T1000 (cell line): Measurements from ENCODE around the gene MTPN.

Experiments
- DNase-seq: peaks from one replicate; lab custom pipeline; 2025; ENCODE audit warnings: mixed read lengths; lab: John Stamatoyannopoulos, UW

MTPN gene

DNA sequence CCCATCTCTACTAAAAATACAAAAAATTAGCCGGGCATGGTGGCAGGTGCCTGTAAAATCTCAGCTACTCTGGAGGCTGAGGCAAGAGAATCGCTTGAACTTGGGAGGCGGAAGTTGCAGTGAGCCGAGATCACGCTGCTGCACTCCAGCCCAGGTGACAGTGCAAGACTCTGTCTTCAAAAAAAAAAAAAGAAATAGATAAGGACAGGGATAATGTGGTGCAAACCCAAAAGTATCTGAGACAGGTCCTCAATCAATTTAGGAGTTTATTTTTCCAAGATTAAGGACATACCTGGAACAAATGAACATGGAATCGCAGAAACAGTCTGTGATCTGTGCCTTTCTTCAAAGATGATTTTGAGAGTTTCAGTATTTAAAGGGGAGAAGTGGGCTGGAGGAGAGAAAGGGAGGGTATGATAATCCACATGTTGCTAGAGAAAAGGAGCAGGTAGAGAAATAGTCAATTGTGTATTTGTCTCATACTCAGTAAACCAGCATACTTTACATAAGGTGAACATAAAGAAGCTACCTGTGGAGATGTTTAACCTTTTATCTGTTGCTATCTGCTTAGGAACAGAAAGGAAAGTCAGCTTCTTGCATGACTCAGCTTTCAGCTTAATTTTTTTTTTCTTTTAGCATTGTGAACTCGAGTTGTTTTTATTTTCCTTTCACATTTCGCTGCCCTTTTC is 4.9 kb upstream of the MTPN start:
- DNase-seq, result no peak

DNA sequence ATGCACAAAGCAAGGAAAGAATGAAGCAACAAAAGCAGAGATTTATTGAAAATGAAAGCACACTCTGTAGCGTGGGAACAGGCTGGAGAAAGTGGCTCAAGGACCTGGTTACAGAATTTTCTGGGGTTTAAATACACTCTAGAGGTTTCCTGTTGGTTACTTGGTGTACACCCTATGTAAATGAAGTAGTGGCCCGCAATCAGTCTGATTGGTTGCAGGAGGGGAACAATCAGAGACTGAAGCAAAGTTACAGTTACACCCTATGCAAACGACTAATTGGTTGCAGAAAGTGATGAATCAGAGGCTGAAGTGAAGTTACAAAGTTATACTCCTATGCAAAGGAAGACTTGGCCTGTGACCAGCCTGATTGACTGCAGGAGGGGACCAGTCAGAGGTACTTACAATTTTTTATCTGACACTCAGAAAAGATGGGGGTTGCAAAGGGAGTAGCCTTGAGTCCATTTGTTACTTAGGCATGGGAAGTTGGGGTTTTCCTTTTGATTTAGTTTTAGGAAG is 3.6 kb upstream of the MTPN start:
- DNase-seq, result no peak

DNA sequence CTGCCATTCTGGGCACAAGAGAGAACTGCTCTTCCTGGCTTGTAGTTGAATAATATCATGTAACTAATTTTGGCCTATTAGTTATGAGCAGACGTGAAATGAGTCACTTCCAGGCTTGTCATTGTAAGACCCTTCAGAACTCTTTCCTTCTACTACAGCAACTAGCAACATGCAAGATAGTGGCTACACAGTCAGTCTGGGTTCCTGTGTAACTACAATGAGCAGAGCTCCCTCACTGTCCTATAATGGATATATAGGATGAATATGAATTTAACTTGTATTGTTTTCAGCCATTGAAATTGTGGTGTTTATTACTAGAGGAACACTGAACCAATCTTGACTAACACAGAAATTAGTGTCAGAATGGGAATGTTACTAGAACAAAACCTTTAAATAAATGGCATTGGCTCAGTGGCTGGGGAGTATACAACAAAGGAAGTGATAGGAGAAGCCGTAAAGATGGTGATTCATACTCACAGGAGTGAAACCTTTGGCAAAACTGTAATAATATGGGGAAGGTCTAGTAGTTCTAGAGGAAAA is 2.9 kb upstream of the MTPN start:
- no peak for DNase-seq

DNA sequence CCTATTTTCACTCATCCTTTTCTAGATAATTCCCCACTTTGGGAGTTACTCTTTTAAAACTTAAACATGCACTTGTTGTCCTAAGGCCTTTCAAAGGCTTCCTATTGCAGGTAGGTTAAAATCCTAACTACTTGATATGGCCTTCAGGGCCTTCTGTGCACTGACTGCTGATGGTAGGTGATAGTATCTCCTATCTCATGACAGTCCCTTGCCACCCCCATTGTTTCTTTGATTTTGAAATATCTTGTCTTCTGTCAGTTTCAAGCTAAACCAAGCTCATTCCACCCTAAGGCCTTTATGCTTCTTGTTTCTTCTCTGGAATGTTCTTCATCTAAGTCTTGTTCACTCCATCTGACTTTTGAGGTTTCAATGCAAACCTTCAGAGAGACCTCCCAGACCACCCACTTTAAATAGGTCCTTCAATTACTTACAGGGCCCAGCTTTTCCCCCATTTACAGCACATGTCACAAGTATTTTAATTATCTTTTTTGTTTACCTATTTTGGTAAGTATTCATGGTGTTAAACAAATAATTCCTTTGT is 2.4 kb upstream of the MTPN start:
- no peak for DNase-seq

DNA sequence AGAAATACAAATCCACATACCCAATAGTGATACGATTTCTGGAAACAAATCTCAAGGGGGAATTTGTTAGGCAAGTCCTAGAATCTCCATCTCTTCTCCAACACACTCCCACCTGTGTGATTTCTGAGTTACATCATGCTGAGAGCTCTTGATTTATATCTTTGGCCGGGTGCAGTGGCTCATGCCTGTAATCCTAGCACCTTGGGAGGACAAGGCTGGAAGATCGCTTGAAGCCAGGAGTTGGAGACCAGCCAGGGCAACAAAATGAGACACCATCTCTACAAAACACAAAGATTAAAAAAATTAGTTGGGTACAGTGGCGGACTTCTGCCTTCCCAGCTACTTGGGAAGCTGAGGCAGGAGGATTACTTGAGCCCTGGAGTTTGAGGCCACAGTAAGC is 1.5 kb upstream of the MTPN start:
- no peak for DNase-seq

DNA sequence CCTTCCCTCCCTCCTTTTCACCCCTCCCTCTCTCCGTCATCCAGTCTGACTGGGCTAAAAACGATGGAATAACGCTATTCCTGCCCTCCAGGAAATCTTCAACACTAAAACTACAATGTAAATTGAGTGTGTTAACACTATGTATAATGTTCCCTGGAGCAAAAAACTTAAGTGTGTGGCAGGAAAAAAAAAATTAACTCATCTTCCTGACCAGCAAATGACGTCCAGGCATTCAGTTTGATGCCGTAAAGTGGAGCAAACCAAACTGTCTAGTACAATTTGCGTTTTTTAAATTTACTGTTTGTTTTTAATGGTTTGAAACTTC is 545 bp upstream of the MTPN start:
- no peak for DNase-seq

DNA sequence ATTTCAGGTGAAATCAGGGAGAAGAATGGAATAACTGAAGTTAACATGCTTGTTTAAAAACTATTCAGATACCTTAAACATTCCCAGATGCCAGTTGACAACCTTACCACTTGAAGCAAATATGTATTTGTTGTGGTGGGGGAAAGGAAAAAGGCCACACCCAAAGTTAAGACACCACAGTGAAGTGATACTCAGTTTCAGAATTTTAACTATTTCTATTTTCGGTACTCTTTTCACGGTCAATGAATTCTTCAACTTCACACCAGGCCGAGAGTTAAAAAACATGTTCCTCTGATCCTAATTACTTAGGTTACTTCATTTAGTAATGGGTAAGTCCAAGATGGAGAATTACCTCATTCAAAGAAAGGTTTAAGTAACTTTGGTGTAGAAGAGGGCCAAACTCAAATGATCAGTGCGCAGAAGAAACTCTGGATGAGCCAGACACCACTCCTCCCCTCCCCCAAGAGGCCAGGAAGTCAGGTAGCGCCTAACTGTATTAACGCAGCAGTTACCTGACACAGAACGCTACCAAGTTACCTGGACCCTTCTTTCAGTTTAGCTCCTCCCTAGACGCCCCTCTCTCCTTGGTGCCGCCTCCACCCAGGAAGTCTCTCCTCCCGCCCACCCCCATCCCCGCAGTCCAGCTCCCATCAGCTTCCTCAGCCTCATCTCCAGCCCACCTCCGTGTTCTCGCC is 700 bp downstream of the MTPN start:
- no peak for DNase-seq

DNA sequence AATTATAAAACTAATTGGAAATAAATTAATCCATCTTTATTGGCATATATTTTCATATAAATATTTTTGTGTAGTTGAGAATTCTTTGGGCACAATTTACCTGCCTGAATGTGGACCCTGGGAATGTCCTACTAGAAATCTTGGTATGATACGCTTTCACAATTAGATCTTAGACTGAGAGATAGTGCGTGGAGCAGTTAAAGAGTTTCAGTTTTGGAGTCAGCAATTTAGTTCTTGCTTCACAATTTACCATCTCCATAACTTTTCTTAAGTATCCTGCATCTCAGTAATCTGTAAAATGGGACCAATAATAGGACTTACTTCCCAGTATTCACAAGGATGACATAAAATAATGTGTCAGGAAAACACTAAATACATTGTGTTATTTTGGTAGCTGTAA is 2.0 kb downstream of the MTPN start:
- no peak for DNase-seq

DNA sequence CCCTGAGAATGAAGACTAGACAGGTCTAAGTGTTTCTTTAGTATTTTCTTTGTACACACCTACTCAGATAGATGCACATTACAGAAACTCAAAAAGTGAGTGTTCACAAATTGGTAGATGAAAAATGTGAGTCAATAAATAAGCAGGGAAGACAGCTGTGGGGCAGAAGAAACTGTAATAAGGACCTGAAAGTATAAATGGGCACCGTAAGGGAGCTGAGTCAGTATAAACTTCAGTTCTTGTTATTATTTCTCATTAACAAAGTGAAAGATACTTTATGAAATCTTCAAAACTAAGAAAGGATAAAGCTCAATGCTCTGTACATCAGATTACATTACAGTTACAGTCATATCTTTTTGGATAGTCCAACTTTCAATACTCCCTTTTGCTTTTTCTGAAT is 2.5 kb downstream of the MTPN start:
- no peak for DNase-seq

DNA sequence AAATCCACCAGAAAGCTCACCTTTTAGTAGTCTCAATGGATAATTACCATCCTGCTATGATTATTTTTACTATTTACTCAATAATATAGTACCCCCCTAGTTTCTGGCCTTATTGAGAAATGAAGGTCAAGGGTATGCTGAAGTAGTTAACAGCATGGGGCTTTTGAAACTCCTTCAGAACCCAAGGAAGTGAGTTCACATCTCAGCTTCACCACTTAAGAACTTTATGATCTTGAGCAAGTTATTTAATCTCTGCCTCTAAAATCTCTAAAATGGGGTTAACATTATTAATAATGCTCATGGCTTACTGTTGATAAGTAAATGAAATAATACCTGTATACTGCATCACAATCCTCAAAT is 5.8 kb downstream of the MTPN start:
- no peak for DNase-seq

DNA sequence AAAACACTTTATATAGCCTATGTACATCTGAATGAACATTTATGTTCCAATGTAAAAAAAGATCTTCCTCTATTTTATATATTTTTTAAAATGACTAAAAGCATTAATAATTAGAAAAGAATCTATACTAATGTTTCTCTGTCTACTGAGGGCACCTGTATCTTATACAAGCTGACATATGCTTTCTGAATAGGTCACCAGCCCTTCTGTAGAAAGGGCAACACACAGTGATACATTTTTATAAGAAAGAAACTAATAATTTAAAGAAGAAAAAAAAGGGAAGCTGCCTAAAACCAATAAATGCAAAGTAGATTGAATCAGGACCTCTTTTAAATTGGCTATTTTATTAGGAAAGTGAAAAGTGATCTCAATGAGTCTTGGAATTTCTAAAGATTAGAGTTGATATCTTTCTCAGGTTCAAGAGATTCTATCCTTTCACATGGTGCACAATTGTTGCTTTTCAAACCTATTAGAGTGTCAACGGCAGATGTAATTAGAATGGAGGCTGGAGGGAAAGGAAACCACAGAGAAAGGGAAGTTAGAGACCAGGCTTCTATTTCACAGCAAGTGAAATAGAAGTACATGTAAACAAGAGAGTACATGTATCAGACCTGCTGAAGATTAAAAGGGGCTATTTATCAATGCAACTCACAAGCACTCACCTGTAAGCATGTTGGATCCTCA is 6.3 kb downstream of the MTPN start:
- no peak for DNase-seq

DNA sequence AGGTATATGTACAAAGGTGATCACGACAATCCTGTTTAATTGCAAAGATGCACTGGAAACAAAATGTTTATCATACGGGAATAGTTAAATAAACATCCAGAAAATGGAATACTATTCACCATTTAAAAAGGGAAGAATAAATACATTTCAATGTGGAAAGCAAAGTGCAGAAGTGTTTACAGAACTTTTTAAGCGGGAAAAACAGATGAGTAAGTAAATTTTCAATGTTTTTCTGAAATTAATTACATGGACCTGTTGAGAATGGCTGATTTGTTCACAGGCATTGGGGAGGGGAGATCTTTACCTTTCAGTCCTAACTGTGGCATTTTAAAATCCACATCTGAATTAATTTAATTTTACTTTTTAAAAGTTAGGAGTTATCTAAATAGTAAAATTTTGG is 7.1 kb downstream of the MTPN start:
- DNase-seq, result no peak

DNA sequence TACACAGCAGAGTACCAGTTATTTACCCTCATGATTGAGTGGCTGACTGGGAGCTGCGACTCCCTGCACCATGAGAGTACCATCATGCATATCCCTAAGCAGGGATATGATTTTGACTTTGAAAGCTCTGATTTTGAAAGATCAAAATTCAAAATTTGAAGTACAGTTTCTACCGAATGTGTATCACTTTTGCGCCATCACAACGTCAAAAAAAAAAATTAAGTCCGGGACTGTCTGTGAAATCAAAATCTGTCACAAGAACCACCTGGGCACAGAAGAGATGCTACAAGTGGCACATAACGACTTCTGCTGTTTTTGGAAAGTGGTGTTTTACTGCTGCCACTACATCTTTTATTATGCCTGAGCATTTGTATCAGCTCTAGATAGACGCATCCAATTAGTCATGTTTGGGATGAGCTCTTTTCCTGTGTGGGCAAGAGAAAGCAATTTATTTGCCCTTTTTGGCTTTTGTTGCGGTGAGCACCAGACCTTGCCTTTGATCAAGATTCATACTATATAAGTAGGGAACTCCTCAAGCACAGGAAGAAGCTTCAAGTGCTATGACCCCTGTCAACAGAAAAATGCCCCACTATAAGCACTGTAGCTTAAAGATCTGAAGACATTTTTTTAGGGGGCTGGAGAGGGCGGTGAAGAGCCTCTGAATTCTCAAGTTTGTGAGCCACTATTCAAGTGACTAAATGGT is 10.7 kb downstream of the MTPN start:
- DNase-seq, result no peak

DNA sequence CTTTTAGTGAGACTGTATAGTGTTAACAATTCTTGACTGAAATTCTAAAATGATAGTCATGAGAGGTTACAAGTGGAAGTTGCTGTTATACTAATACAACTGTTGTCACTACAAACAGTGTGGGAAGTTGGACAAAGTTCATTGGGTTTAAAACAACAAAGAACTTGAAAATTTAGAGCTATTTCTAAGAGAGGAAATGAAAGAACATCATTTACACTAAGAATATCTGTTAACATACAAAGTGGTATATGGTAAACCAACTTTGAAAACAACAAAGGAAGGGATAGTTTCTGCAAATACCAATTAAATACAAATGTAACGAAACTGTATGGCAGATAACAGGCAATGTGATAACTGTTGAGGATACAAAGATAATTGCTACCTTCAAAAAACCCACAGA is 11.6 kb downstream of the MTPN start:
- no peak for DNase-seq

DNA sequence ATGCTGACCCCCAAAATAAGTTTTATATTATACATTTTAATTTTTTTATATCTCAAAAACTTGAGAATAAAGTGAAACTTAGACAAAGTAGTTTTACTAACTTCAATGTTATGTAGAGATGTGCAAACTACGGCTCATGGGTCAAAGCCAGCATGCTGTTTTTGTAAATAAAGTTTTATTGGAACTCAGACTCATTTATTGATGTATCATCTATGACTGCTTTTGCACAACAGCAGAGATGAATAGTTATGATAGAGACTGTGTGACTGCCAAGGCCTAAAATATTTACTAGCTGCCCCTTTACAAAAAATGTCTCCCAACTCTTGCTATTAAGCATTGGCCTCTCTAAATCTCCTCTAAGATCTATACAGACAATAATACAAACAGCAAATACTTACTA is 12.4 kb downstream of the MTPN start:
- DNase-seq, result no peak

DNA sequence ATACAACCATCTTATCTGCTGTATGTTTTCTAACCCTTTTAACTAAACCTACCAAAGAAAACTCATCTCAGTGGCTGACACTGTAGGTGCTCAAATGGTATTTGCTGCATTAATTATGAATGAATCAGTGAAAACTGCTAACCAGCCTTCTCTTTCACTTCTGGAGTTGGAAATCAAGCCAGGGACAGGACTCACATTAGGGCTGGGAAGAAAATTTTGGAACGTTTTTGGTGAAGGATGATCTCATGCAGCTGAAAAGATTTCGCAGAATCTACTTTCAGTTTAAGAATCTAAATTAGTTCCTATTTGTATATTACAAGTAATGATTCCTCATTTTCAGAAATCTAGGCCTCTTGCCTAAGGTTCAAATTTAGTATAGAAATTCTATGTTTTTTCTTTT is 12.9 kb downstream of the MTPN start:
- no peak for DNase-seq

DNA sequence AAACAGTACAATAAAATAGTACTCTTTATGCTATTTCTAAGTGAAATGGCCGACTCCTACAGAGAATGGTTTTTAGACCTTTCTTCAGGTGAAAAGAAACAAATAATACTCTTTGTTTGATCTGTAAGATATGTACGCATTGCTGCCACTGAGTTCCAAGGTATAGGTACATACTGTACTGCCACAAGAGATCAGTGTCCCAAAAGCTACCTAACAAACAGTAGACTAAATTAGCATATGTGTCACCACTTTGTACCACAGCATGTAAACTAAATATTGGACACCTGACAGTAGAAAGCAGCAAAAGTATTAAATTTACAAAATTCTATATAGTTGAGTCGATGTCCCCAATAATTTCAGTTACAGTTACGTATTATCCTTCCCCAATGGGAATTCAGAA is 14.4 kb downstream of the MTPN start:
- no peak for DNase-seq

DNA sequence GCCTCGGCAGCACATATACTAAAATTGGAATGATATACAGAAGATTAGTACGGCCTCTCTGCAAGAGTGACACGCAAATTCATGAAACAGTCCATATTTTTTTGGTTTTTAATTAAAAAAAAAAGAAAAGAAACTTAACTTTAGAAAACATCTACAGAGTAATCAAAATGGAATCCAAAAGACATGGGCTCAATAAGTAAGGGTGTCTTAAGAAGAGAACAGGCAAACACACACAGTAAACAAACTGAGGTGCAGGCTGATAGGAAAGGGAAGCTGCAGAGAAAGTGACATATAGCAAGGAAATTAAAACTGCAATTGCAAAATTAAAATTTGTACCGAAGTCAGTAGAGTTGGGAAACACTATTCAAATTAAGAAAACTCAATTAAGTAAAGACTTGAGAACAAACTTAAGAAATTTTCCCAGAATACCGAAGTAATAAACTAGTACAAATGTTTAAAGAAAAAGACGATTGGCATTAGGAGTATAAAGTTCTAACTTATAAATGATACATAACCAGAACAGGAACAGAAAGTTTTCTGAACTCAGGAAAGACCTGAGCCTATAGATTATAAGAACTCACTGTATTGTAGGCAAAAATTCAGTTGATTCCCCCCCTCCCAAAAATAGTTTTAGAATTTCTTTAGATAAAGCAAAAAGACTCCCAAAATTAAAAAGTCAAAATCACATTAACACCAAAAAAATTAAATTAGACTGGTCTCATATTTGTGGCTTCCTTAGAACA is 16.3 kb downstream of the MTPN start:
- no peak for DNase-seq

DNA sequence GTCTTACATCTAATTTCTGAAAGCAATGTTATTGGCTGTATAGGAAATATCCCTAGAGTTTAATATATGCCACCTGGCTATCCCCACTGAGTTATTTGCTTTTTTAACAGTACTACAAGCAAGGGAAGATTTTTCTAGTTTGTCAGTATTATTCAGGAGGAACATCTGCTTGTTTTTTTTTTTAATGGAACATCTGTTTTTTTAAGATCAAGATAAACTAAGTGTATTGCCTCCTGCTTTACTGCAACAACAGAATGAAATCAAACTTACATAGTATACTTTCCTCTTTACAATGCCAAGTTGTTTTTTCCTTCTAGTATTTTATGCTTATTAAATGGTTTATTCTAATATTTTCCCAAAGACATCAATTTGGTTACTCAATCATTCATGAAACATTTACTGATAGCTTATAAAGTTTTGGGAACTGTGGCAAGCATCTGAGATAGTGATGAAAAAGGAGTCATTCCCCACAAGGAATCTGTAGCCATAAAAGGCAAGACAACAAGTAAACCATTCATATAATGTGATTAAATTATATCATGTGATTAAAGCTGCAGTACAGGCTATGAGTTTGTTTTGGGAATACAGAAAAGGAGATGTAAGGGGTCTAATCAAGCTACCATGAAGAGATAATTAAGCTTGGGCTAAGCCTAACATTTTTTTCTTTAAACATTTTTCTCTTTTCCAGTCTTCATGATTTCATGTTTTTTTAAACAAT is 17.4 kb downstream of the MTPN start:
- no peak for DNase-seq

DNA sequence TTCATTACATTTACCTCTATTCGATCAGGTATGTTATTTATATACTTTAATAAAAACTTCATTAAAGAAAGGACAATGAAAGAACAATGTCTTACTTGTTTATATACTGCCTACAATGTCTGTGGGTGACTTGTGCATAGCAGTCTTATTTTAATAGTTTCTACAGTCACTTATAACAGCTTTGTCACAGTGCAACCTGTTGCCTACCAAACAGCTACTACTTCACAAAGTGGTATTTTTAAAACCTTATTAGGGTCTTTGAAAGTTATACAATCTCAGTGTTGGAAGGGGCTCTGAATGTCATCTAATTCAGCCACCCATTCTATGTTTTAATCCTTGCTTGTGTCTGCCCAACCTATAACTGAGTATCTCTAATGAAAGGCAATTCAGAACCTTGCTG is 19.0 kb downstream of the MTPN start:
- DNase-seq, result no peak

DNA sequence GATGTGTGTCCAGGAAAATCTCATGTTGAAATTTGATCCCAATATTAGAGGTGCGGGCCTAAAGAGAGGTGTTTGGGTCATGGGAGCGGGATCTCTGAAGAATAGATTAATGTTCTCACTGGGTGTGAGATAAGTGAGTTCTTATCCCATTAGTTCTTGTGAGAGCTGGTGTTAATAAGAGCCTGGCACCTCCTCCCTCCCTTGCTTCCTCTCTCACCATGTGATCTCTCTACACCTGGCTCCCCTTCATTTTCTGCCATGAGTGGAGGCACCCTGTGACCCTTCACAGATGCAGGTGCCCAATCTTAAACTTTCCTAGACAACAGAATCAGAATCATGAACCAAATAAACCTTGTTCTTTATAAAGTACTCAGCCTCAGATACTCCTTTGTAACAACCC is 19.5 kb downstream of the MTPN start:
- DNase-seq, result no peak
